ENCODE measurements around the gene TUBA4A. TPM values are rescaled to one million over a fixed set of nuclear protein-coding genes. Genes with fewer than 3 reads are reported as not detected.

TUBA4A gene
- total RNA-seq, 1 donor from 2014 or later: 0.14 TPM

GRCh38 chr2:219285894-219286425 lies 32.2 kb upstream of the TUBA4A start:
- no peaks in the 10 kb centered on the region for H3K36me3 Mint-ChIP-seq (ENCODE audit: low read depth)
- TF ChIP-seq CTCF (conservative IDR thresholded peaks at IDR 0.05): no peak
- no peak overlapping the region for H3K27ac Mint-ChIP-seq (ENCODE audit: unreplicated experiment)
- H3K4me3 Mint-ChIP-seq: peak overlapping the region; percentile 18
- peaks cover 5% of the 10 kb centered on the region for H3K4me1 Mint-ChIP-seq
- DNase-seq (ENCODE audit: low read depth, low spot score): no peak
- H3K9me3 Mint-ChIP-seq: no peaks in the 10 kb centered on the region
- H3K27me3 Mint-ChIP-seq (ENCODE audit: low read depth): peaks cover 2% of the 10 kb centered on the region

- H3K4me3 Mint-ChIP-seq: no peak overlapping the region
- H3K27ac Mint-ChIP-seq (ENCODE audit: unreplicated experiment): no peak overlapping the region
Observed at GRCh38 chr2:219285373-219285735, 31.6 kb upstream of the TUBA4A start.

GRCh38 chr2:219284501-219285372 lies 31.0 kb upstream of the TUBA4A start:
- Mint-ChIP-seq H3K27me3 (ENCODE audit: low read depth) (no peaks in the 10 kb centered on the region), H3K27ac (ENCODE audit: unreplicated experiment) (no peak overlapping the region), H3K4me3 (no peak overlapping the region), H3K36me3 (ENCODE audit: low read depth) (no peaks in the 10 kb centered on the region), H3K9me3 (no peaks in the 10 kb centered on the region), H3K4me1 (peaks cover 13% of the 10 kb centered on the region)
- TF ChIP-seq CTCF (conservative IDR thresholded peaks at IDR 0.05): no peak
- DNase-seq (ENCODE audit: low read depth, low spot score): no peak

More at GRCh38 chr2:219285373-219285735, 31.6 kb upstream of the TUBA4A start:
- Mint-ChIP-seq H3K36me3 (ENCODE audit: low read depth) (no peaks in the 10 kb centered on the region), H3K9me3 (no peaks in the 10 kb centered on the region), H3K27me3 (ENCODE audit: low read depth) (peaks cover 2% of the 10 kb centered on the region), H3K4me1 (peaks cover 6% of the 10 kb centered on the region)
- no peak for TF ChIP-seq CTCF (conservative IDR thresholded peaks at IDR 0.05)
- no peak for DNase-seq (ENCODE audit: low read depth, low spot score)

- no peak for TF ChIP-seq CTCF (conservative IDR thresholded peaks at IDR 0.05)
- H3K4me3 Mint-ChIP-seq: no peak overlapping the region
- no peaks in the 10 kb centered on the region for H3K36me3 Mint-ChIP-seq (ENCODE audit: low read depth)
- peaks cover 24% of the 10 kb centered on the region for H3K4me1 Mint-ChIP-seq
- H3K9me3 Mint-ChIP-seq: no peaks in the 10 kb centered on the region
- no peaks in the 10 kb centered on the region for H3K27me3 Mint-ChIP-seq (ENCODE audit: low read depth)
- DNase-seq (ENCODE audit: low read depth, low spot score): no peak
- no peak overlapping the region for H3K27ac Mint-ChIP-seq (ENCODE audit: unreplicated experiment)
Observed at GRCh38 chr2:219282943-219283581, 29.3 kb upstream of the TUBA4A start.

GRCh38 chr2:219282375-219282774 lies 28.7 kb upstream of the TUBA4A start:
- DNase-seq (ENCODE audit: low read depth, low spot score): no peak
- H3K27me3 Mint-ChIP-seq (ENCODE audit: low read depth): peaks cover 3% of the 10 kb centered on the region
- no peak overlapping the region for H3K4me3 Mint-ChIP-seq
- no peak overlapping the region for H3K27ac Mint-ChIP-seq (ENCODE audit: unreplicated experiment)
- H3K4me1 Mint-ChIP-seq: peaks cover 31% of the 10 kb centered on the region
- no peaks in the 10 kb centered on the region for H3K36me3 Mint-ChIP-seq (ENCODE audit: low read depth)
- TF ChIP-seq CTCF (conservative IDR thresholded peaks at IDR 0.05): no peak
- no peaks in the 10 kb centered on the region for H3K9me3 Mint-ChIP-seq

Data from neural crest cell (in vitro differentiated cells).